HG03025 (cell line): Measurements from ENCODE around the gene ERBB2.
"Not testable (repeated sequence)": the region's sequence is repeated elsewhere in the genome, so short reads cannot be mapped to it uniquely, and the experiment has no call there.

Source experiments
- ATAC-seq: cut with Tn5 transposase; IDR thresholded peaks from one replicate; pipeline ENCODE4 v1.9.1; 2021; ENCODE audit warnings: mild to moderate bottlenecking, moderate library complexity; ENCODE audit not compliant: unreplicated experiment, low FRiP score

ERBB2 gene

DNA sequence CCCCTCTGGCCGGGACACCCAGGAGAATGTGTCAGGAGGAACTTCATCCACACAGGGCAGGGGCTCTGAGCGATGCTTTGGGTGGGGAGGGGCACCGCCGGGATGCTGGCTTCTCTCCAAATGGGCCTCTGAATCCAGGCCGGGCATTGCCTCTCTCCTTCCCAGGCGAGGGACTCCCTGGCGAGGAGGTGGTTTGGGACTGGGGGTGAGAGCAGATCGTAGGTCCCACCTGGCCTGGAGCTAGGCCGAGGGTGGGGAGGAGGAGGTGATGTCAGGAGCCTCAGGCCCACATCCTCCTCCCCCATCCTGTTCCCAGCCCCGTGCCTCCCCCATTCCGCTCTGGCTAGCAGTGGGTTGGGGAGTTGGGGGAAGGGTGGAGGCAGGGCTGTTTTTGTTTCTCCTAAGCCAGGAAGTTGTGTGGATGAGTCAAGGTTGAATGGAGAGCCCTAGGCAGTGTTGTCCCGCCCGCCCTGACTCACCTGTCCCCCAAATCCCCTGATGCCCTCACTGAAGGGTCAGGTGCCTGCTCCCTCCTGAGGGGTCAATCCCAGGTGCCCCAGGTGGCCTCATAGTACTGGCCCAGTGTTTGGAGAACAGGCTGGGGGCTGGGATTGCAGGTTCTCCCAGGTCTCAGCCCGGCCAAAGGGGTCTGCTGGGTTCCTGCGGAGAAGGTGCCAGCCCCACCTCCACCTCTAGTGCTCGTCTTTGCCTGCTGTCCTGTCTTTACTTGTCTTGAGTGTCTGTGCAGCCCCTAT is 40.7 kb downstream of the ERBB2 start:
- no peak for ATAC-seq

DNA sequence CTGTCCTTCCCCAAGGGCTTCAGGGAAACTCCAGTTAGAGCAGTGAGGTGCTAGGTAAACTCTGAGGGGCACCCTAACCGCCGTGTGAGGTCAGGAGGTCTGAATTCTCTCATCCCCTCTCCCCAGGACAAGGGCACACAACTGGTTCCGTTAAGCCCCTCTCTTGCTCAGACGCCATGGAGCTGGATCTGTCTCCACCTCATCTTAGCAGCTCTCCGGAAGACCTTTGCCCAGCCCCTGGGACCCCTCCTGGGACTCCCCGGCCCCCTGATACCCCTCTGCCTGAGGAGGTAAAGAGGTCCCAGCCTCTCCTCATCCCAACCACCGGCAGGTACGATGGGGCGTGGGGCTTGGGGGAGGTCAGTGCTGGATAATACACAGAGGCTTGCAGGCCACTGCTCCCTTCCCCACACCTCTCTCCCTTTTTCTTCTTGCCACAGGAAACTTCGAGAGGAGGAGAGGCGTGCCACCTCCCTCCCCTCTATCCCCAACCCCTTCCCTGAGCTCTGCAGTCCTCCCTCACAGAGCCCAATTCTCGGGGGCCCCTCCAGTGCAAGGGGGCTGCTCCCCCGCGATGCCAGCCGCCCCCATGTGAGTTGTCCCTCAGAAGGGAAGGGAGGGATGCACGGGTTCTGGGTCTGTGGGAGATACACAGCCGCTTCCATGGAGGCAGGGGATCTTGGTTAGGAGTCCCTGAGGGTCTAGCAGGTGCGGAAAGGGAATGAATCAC is 42.4 kb downstream of the ERBB2 start:
- ATAC-seq = no peak

DNA sequence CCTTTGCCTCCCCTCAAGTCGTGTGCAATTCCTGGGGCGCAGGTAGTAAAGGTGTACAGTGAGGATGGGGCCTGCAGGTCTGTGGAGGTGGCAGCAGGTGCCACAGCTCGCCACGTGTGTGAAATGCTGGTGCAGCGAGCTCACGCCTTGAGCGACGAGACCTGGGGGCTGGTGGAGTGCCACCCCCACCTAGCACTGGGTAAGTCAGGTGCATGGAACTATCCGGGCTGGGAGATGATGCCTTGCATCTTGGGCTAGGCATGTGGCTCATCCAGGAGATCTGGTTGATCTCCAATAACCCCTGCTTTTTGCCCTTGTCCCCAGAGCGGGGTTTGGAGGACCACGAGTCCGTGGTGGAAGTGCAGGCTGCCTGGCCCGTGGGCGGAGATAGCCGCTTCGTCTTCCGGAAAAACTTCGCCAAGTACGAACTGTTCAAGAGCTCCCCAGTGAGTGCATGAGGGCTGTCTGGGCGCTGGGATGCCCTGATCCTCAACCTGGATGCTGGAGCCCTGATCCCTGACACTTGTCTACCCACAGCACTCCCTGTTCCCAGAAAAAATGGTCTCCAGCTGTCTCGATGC is 43.1 kb downstream of the ERBB2 start:
- no peak for ATAC-seq

DNA sequence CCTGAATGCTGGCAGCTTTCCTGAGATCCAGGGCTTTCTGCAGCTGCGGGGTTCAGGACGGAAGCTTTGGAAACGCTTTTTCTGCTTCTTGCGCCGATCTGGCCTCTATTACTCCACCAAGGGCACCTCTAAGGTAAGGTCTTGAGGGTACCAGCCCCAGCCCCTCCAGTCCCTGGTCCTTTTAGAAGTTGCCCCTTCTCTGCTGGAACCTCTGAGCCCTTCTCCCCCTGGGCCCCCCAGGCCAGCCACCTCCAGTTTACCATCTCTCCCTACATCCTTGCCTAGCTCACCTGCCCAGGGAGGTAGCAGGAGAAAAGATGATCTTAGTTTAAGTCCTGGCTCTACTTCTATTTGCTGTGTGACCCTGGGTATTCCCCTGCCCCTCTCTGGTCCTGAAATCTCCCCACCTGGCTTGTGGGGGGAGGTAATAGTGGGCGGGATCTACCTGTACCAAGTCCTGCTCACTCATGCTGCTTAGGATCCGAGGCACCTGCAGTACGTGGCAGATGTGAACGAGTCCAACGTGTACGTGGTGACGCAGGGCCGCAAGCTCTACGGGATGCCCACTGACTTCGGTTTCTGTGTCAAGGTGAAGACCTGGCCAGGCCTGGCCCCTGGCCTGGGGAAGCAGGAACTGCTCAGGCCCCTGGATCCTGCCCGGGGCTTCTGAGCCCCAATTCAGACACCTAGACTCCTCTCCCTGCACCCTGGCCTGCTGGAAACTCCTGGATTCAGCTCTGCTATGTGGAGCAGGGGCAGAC is 44.4 kb downstream of the ERBB2 start:
- no peak for ATAC-seq

DNA sequence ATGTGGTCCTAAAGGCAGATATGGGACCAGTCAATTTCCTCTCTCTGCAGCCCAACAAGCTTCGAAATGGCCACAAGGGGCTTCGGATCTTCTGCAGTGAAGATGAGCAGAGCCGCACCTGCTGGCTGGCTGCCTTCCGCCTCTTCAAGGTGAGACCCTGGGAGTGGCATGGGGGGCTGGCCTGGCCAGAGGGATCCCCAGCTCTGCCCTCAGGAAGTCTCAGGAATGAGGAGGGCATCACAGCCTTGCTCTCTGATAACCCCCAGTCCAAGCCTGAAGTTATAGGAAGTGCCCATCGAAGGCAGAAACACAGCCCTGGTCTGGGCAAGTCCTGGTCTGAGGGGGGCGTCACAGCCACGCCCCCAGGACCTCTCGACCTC is 45.0 kb downstream of the ERBB2 start:
- no peak for ATAC-seq

GRCh38 chr17:39745335-39746144 is 45.7 kb downstream of the ERBB2 start:
- ATAC-seq = no peak

DNA sequence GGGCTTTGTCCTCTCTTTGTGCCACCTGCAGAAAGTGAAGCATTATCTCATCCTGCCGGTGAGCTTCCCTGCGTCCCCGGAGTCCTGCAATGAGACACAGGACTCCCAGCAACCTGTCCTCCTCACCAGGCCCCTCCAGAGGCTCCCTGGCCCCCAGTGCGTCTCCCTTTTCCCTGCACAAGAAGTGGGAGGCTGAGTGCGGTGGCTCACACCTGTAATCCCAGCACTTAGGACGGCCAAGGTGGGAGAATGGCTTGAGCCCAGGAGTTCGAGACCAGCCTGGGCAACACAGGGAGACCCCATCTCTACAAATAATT is 46.2 kb downstream of the ERBB2 start:
- ATAC-seq = no peak

GRCh38 chr17:39747745-39748144 is 47.9 kb downstream of the ERBB2 start:
- ATAC-seq = no peak

- not testable (repeated sequence) for ATAC-seq
Measured at GRCh38 chr17:39748444-39749034, 48.7 kb downstream of the ERBB2 start.

- no peak for ATAC-seq
Measured at GRCh38 chr17:39750131-39751015, 50.5 kb downstream of the ERBB2 start.

- no peak for ATAC-seq
Measured at GRCh38 chr17:39751016-39751543, 51.2 kb downstream of the ERBB2 start.

GRCh38 chr17:39751637-39752036 is 51.8 kb downstream of the ERBB2 start:
- ATAC-seq = no peak

DNA sequence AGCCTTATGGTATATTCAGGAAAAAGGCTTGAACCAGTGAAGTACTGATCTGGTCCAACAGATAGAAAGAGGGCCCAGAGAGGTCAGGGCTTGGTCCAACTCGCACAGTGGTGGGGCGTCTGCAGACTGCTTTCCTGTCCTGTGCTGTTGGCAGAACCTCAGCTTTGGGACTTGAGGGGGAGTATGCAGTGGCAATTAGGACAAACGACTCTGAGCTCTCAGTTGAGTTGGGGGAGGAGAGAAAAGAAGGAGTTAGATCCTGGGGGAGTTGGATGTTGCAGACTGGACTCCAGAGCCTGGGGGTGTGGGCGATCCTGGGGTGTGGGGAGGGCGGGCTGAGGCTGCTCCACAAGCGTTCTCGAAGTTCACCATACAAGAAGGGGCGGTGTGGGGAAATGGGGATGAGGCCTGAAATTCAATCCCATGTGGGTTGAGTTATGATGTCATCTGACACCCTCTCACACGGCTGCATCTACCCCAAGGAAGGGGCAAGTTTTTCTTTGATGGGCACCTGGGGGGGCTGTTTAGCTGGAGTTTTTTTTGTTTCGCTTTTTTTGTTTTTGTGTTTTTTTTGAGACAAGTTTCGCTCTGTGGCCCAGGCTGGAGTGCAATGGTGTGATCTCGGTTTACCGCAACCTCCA is 52.5 kb downstream of the ERBB2 start:
- no peak for ATAC-seq

DNA sequence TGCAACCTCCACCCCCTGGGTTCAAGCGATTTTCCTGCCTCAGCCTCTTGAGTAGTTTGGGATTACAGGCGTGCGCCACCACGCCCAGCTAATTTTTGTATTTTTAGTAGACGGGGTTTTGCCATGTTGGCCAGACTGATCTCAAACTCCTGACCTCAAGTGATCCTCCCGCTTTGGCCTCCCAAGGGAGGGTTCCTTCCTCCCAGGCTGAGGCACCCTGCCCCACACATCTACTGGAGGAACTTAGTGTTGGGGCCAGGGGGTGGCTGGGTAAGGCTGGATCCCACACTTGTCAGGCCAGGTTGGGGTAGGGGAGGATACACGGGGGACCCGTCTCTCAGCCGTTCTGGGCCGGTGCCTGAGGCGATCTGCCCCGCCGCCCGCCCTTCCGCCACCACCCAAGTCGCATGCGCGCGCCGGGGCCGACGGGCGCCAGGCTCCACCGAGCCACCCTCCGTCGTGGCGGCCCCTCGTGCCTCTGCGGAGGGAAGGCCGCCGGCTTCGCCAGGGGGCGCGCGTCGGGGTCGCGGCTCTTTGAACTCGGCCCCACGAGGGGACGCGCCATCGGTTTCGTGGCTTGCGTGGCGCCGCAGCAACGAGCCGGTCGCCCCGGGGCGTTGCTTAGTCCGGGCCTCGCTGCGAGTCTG is 53.8 kb downstream of the ERBB2 start:
- ATAC-seq = peak; percentile 24

- ATAC-seq = peak; percentile 58
Measured at GRCh38 chr17:39754161-39754957, 54.5 kb downstream of the ERBB2 start.

DNA sequence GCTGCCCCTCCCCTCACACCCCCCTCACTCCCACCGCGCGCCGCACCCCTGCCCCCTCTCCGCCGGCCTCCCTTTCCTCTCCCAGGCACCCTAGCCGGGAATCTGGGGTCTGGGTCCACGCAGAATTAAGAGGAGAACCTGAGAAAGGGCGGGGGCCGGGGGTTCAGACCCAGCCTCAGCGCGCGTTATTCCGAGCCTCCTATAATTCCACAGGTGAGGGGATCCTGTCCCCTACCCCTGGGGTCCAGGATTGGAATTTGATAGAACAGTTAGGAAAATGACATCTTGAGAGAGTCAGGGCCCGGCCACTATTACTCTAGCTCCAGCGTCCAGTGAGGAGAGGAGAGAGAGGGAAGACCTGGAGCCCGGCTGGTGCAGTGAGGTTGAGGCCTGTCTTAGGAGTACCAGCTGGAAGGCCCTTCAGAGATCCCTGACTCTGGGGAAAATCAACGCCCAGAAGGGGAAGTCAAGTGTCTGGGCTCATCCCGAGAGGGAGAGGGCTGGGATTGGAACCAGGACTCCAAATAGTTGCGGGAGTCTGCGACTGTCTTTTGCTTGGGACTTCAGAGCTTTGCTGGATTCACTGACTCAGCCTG is 55.2 kb downstream of the ERBB2 start:
- no peak for ATAC-seq
